RWPE1 (cell line): ENCODE measurements around the gene ATP2A3.

Source experiments
- CTCF ChIA-PET: fragments of 350-600 bp; sonication (Branson Sonifier 250); formaldehyde crosslinking; extraction: SDS; loops from one replicate; lab custom pipeline; 2021; lab: Yijun Ruan, JAX
- POLR2A ChIA-PET: fragments of 400-600 bp; formaldehyde crosslinking; extraction: SDS; loops from one replicate; lab custom pipeline; 2020; ENCODE audit warnings: antibody characterized with exemption; ENCODE audit not compliant: low non-redundant PET; lab: Yijun Ruan, JAX
- DNase-seq: peaks from one replicate; pipeline ENCODE4 v3.0.0; 2012; ENCODE audit warnings: low spot score
- H3K27ac ChIP-seq: fragments of 450-650 bp; 2 replicates; pipeline ENCODE4 v1.5.1; 2017
- TF ChIP-seq, protein P1 (sequence below): fragments of 450-650 bp; conservative IDR thresholded peaks from 2 replicates; pipeline ENCODE4 v1.5.1; 2017; ENCODE audit warnings: low read depth, mild to moderate bottlenecking

The ATP2A3 gene

DNA sequence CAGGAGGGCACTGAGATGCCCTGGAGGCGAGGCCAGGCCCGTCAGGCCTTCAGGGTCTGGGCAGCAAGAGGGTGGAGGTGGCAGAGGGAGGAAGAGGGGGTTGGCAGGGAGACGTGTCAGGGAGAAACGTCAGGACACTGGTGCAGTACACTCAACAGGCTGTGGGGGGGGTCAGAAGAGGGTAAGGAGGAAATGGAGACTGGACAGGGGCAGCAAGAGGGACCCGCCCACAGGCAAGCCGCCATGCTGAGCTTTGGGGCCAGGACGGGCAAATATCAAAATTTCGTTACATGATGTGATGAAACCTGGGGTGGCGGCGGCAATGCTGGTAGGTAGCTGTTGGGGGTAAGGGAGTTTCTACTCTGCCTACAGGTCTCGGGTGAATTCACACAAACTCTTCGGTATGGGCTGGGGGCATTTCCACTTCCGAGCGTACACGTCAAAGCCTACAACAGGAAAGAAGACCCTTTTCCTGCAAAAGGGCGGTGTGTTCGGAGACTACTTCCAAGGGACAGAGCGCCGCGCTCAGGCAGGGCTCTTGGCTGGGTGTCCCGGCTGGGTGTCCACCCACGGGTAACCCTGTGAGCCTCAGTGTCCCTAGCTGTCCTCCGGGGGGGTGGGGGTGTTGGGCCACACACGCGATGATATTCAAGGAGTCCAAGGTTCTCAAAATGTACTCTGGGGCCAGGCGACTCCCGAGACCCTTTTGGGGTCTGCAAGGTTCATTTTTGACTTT, 43.3 kb upstream of the ATP2A3 start:
- TF ChIP-seq, protein P1, sequence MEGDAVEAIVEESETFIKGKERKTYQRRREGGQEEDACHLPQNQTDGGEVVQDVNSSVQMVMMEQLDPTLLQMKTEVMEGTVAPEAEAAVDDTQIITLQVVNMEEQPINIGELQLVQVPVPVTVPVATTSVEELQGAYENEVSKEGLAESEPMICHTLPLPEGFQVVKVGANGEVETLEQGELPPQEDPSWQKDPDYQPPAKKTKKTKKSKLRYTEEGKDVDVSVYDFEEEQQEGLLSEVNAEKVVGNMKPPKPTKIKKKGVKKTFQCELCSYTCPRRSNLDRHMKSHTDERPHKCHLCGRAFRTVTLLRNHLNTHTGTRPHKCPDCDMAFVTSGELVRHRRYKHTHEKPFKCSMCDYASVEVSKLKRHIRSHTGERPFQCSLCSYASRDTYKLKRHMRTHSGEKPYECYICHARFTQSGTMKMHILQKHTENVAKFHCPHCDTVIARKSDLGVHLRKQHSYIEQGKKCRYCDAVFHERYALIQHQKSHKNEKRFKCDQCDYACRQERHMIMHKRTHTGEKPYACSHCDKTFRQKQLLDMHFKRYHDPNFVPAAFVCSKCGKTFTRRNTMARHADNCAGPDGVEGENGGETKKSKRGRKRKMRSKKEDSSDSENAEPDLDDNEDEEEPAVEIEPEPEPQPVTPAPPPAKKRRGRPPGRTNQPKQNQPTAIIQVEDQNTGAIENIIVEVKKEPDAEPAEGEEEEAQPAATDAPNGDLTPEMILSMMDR: no peak
- POLR2A ChIA-PET: no interaction called here
- no peak for DNase-seq
- CTCF ChIA-PET: interaction anchor here (0.5 to 4.2 kb wide), 5 partner anchors 23 to 94 kb away, joined by 3 to 20 read pairs (median 3); no protein-coding TSS in a partner anchor
- no peak overlapping the region for H3K27ac ChIP-seq

DNA sequence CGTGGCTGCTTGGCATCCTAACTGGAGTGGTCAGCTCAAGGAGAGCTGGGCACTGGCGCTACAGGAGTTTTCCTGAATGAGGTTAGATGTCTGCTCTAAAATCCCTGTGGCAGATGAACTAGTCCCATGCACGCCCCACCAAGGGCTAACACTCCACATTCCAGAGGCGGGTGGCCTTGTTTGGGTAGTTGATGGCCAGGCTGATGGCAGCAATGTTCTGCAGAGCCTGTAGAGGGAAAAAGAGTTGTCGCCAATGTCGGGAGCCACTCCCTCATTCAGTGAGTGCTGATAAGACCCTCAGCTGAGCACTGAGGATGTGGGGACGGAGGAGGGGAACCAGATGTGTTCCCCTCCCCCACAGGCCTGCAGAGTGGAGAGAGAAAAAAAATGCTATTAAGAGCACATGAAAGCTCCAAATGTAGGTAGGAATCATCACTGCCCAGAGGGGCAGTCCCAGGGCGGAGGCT, 42.5 kb upstream of the ATP2A3 start:
- H3K27ac ChIP-seq: no peak overlapping the region; the same call in 1 of the 2 replicates
- no peak for DNase-seq
- TF ChIP-seq, protein P1: no peak
- CTCF ChIA-PET: interaction anchor here (0.5 to 4.2 kb wide), 5 partner anchors 11 to 93 kb away, joined by 3 to 20 read pairs (median 3); no protein-coding TSS in a partner anchor
- POLR2A ChIA-PET: no interaction called here

DNA sequence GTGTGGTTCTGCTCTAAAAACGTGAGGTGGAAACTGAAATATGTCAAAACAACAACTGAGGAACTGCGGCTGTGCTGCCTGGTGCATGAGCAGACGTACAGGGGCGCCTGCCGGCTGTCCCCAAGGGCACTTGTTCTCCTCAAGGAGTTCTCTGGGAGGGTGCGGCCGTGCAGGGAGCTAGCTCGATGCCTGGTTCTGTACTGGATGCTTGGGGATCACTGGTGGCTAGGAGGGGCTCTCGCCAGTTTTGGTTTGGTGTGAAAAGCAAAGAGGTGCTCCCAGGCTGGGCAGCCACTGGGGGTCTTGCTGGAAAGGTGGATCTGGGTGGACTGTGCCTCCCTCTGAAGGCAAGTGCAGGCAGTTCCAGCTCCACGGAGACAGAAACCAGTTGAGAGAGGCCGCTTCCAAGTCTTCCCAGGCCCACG, 41.9 kb upstream of the ATP2A3 start:
- ChIA-PET CTCF (interaction anchor here (0.9 to 4.2 kb wide), 2 partner anchors 12 to 93 kb away, joined by 3 to 20 read pairs; no protein-coding TSS in a partner anchor), POLR2A (no interaction called here)
- TF ChIP-seq, protein P1: no peak
- no peak for DNase-seq
- no peak overlapping the region; the same call in 1 of the 2 replicates for H3K27ac ChIP-seq

DNA sequence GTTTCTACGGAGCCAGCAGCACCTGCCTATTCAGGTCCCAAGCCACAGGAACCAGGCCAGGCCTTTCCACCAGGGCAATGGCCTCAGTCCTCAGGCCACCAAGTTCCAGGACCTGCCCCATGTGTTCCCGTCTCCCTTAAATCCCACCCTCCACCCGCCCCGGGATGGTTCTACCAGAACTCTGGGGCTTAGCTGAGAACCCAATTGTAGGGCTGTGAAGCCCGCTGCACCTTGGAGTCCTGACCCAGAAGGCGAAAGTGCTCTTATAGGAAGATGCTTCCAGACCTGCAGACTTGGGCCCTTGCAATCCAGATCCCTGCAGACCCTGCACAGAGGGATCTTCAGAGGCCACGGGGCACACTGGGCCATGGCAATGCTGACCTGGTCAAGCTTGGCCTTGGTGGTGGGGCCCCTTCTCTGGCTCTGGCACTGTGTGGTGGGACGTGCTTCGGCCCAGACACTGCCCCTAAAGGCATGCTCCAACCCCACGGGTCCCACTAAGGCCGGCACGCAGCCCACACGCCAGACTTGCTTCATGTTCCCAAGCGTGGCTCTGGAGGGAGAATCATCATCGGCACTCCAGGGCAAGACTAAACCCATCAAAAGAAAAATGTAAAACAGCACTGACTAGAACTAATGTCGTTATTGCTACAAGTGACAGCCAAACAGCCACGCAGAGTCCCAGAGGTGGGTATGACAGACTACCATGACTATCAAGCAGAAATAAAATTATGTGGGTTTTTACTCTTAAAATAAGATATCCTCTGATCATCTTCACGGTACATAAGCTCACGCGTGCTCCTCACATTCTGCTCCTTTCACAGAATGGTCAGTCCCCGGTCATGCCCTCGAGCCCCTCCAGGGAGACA, 41.3 kb upstream of the ATP2A3 start:
- no peak for DNase-seq
- ChIA-PET POLR2A (no interaction called here), CTCF (interaction anchor here (4.2 kb wide), 1 partner anchor 92 kb away, joined by 20 read pairs; no protein-coding TSS in a partner anchor)
- H3K27ac ChIP-seq: no peak overlapping the region
- TF ChIP-seq, protein P1: no peak

DNA sequence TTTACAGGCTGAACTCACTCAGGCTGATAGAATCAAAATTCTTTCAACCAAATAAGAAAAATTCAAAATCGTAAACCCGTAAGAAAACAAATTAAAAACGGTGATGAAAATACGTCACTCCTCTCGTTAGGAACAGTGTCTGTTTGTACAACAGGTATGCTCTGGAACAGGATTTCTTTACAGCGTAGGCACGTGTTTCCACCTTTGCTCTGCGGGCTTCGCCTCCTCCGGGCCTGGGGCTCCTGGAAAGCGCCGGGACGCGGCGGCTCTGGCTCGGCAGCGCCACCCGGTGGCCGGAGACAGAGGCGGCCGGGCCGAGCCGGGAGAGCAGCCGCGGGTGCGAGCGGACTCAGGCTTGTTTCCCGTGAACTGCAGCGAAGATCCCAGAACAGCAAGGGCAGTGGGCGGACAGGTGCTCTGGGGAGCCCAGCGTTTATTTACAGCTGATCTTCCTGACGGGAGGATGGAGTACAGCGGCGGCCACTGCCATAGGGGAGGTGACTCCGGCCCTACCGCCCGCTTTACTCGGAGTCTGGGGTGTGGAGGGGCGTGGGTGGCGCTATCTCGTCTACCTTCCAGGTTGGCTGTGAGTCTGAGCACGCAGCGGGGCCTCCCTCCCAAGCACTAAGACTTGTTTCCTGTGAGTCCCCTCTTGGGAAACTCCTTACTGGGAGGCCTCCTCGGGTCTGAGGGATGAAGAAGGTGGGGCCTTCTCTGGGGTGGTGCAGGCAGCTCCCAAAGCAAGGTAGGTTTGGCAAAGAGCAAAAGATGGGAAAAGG, 40.5 kb upstream of the ATP2A3 start:
- TF ChIP-seq, protein P1: peak; percentile 76
- POLR2A ChIA-PET: no interaction called here
- H3K27ac ChIP-seq: no peak overlapping the region
- DNase-seq: peak; percentile 53
- CTCF ChIA-PET: interaction anchor here (0.7 to 4.2 kb wide), 3 partner anchors 91 to 1311 kb away, joined by 3 to 20 read pairs (median 3); no protein-coding TSS in a partner anchor
